Natural killer cell (primary cell): Measurements from ENCODE around the gene CNTROB. TPM values are rescaled to one million over a fixed set of nuclear protein-coding genes. Genes with fewer than 3 reads are reported as not detected.

Experiments used
- ATAC-seq, 3 donors: fragments of 150-1000 bp in 2 of 3; fragments of 200-7000 bp in 1 of 3; cut with Tn5 transposase; 1 replicate in 1 of 3; 2 replicates in 2 of 3; pipeline ENCODE4 v1.10.0; 2021; ENCODE audit warnings: mild to moderate bottlenecking in 2 of 3, moderate library complexity in 2 of 3
- DNase-seq, 2 donors: peaks; one replicate each; pipeline versions ENCODE4 v3.0.0 to v3.0.0-alpha.2; 2013 to 2021; ENCODE audit warnings: mixed read lengths in 1 of 2
- H3K27ac ChIP-seq: one replicate; pipeline ENCODE4 v1.5.1; 2013; ENCODE audit warnings: mild to moderate bottlenecking, low read length
- H3K27me3 ChIP-seq: one replicate; pipeline ENCODE4 v1.6.1; 2013; ENCODE audit warnings: low read length; ENCODE audit not compliant: control insufficient read depth, insufficient read depth
- H3K36me3 ChIP-seq: one replicate; pipeline ENCODE4 v1.6.1; 2013; ENCODE audit warnings: low read length; ENCODE audit not compliant: control insufficient read depth, insufficient read depth
- H3K4me1 ChIP-seq: one replicate; pipeline ENCODE4 v1.6.1; 2013; ENCODE audit warnings: low read length; ENCODE audit not compliant: control insufficient read depth, insufficient read depth
- H3K4me3 ChIP-seq: one replicate; pipeline ENCODE4 v1.5.1; 2013; ENCODE audit warnings: low read length
- H3K9me3 ChIP-seq: one replicate; pipeline ENCODE4 v1.6.1; 2013; ENCODE audit warnings: low read length; ENCODE audit not compliant: control insufficient read depth, insufficient read depth
- H3K27ac Mint-ChIP-seq, 2 donors: one replicate each; pipeline ENCODE4 v1.8.0; 2022; ENCODE audit warnings: mild to moderate bottlenecking in 2 of 2, mixed read lengths in 2 of 2, moderate library complexity in 1 of 2
- H3K27me3 Mint-ChIP-seq, 2 donors: one replicate each; pipeline ENCODE4 v1.8.0; 2022; ENCODE audit warnings: low read depth in 2 of 2, mixed read lengths in 2 of 2
- H3K36me3 Mint-ChIP-seq: one replicate; pipeline ENCODE4 v1.8.0; 2022; ENCODE audit warnings: mixed read lengths
- H3K4me1 Mint-ChIP-seq, 2 donors: one replicate each; pipeline ENCODE4 v1.8.0; 2022; ENCODE audit warnings: mixed read lengths in 2 of 2
- H3K4me3 Mint-ChIP-seq: one replicate; pipeline ENCODE4 v1.8.0; 2022; ENCODE audit warnings: mild to moderate bottlenecking, moderate library complexity, mixed read lengths
- H3K9me3 Mint-ChIP-seq, 2 donors: one replicate each; pipeline ENCODE4 v1.8.0; 2022; ENCODE audit warnings: mixed read lengths in 2 of 2
- CTCF ChIP-seq: fragments of 200-600 bp; IDR thresholded peaks from one replicate; pipeline ENCODE4 v1.8.0; 2022; ENCODE audit warnings: antibody characterized with exemption
- WGBS: methylation state at CpG from one replicate; pipeline ENCODE4 v1.1.7; 2013; ENCODE audit warnings: missing lambda C conversion rate; ENCODE audit not compliant: insufficient coverage; 5-methylcytosine and 5-hydroxymethylcytosine counted together
- intact Hi-C: fragments of 100-400 bp; cut with micrococcal nuclease; formaldehyde crosslinking; loops from one replicate; pipeline ENCODE4 v1.14.2; 2022
- total RNA-seq, 4 donors: library from RNA; stranded (reverse); fragments of 120-200 nt in 1 of 4; gene quantifications; one replicate each; pipeline versions ENCODE4 v1.2.3 to v1.2.4, GENCODE V29; 2013 to 2022

The CNTROB gene
- total RNA-seq, 3 donors from 2014 or later (not counting 1 experiment from before 2014, with no cell fraction given), result 36.3 to 49.8 (median 45.2) TPM

DNA sequence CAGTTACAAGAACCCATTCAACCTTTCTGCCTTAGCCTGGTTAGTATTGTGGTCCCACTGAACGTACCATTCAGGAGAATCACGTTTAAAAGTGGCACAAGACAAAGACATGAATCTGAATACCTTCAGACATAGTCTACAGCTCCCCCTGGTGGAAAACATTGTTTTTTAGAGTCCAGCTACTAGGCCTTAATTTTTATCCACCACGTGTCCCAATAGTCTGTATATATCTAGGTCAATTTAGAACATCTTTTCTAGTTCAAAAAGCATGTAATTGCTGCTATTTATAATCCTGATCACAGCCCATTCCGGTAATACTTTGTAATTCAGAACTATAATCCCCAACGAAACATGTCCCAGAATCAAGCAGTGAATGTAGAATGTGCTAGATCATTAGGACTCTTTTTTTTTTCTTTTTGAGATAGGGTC, 56.8 kb downstream of the CNTROB start:
- peak; percentile 62 for TF ChIP-seq CTCF
- Mint-ChIP-seq H3K36me3 (no peaks in the 10 kb centered on the region), H3K27ac (peak overlapping the region; percentile 83 to 91), H3K27me3 (peaks cover 0 to 3% of the 10 kb centered on the region in 2 donors), H3K4me3 (peak overlapping the region; percentile 89), H3K4me1 (peaks cover 22 to 25% of the 10 kb centered on the region in 2 donors), H3K9me3 (no peaks in the 10 kb centered on the region)
- DNase-seq (peak in 1 of 2 donors; percentile 91), ATAC-seq (peak; percentile 54 to 71 (median 55))
- no peaks in the 10 kb centered on the region for H3K27me3 ChIP-seq
- no peaks in the 10 kb centered on the region for H3K9me3 ChIP-seq
- no peak overlapping the region for H3K27ac ChIP-seq
- H3K4me1 ChIP-seq, result peaks cover 16% of the 10 kb centered on the region
- H3K36me3 ChIP-seq, result no peaks in the 10 kb centered on the region
- intact Hi-C loops, result loop anchor here (1.0 kb wide), 1 partner anchor 166 kb away; no protein-coding TSS in a partner anchor
- H3K4me3 ChIP-seq, result no peak overlapping the region
- WGBS, result 33% methylated on average over 3 of the region's 5 CpGs

GRCh38 chr17:7989781-7990655, 58.0 kb downstream of the CNTROB start:
- intact Hi-C loops, result loop anchor here (1.0 kb wide), 4 partner anchors 67 to 247 kb away; no protein-coding TSS in a partner anchor
- ATAC-seq, result peak; percentile 89 to 93 (median 91)
- peak; percentile 90 for TF ChIP-seq CTCF
- H3K27ac Mint-ChIP-seq, result peak overlapping the region; percentile 83 to 91
- H3K4me1 Mint-ChIP-seq, result peaks cover 22 to 25% of the 10 kb centered on the region in 2 donors
- peak overlapping the region; percentile 89 for H3K4me3 Mint-ChIP-seq
- Histone ChIP-seq H3K36me3 (no peaks in the 10 kb centered on the region), H3K27ac (peak overlapping the region; percentile 48), H3K27me3 (no peaks in the 10 kb centered on the region), H3K9me3 (no peaks in the 10 kb centered on the region), H3K4me3 (peak overlapping the region; percentile 37), H3K4me1 (peaks cover 16% of the 10 kb centered on the region)
- 2% methylated on average over 59 of the region's 59 CpGs for WGBS
- no peaks in the 10 kb centered on the region for H3K36me3 Mint-ChIP-seq
- peak; percentile 94 for DNase-seq
- no peaks in the 10 kb centered on the region for H3K9me3 Mint-ChIP-seq
- peaks cover 9 to 11% of the 10 kb centered on the region in 2 donors for H3K27me3 Mint-ChIP-seq

- intact Hi-C loops, result no loop called here
Observed at GRCh38 chr17:7992516-7992915, 60.5 kb downstream of the CNTROB start.

More at GRCh38 chr17:7992516-7992915, 60.5 kb downstream of the CNTROB start:
- DNase-seq (no peak), ATAC-seq (no peak)
- H3K27me3 ChIP-seq, result no peaks in the 10 kb centered on the region
- Mint-ChIP-seq H3K27me3 (peaks cover 11 to 24% of the 10 kb centered on the region in 2 donors), H3K9me3 (no peaks in the 10 kb centered on the region), H3K4me3 (no peak overlapping the region), H3K4me1 (peaks cover 22 to 29% of the 10 kb centered on the region in 2 donors), H3K36me3 (no peaks in the 10 kb centered on the region), H3K27ac (no peak overlapping the region)
- no peak overlapping the region for H3K27ac ChIP-seq
- no peaks in the 10 kb centered on the region for H3K9me3 ChIP-seq
- no peak for TF ChIP-seq CTCF
- no peak overlapping the region for H3K4me3 ChIP-seq
- 86% methylated on average over 2 of the region's 2 CpGs for WGBS
- no peaks in the 10 kb centered on the region for H3K36me3 ChIP-seq
- H3K4me1 ChIP-seq, result peaks cover 16% of the 10 kb centered on the region
